Measurements from ENCODE around the gene KIR3DL2.
"Not testable (repeated sequence)": the region's sequence is repeated elsewhere in the genome, so short reads cannot be mapped to it uniquely, and the experiment has no call there.

KIR3DL2 gene

DNA sequence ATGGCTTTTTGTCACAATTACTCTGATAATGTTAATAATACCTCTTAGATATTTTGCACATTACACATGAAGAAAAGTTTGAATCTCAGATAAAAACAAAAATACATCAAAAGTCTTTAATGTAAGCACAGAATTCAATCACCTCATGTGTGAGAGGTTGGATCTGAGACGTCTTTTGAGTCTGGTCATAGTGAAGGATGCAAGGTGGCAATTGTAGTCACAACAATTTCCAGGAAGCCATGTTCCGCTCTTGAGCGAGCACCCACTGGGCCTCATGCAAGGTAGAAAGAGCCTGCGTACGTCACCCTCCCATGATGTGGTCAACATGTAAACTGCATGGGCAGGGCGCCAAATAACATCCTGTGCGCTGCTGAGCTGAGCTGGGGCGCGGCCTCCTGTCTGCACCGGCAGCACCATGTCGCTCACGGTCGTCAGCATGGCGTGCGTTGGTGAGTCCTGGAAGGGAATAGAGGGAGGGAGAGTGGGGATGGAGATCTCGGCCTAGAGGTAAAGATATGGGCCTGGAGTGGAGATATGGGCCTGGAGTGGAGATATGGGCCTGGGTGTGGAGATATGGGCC lies at the start of gene KIR3DL2:
TSS of gene KIR3DL2 (plus strand) at position 383 of the 580 bp plus-strand sequence. CDS start at position 416, 33 bp downstream.
- not testable (repeated sequence) for DNase-seq

DNA sequence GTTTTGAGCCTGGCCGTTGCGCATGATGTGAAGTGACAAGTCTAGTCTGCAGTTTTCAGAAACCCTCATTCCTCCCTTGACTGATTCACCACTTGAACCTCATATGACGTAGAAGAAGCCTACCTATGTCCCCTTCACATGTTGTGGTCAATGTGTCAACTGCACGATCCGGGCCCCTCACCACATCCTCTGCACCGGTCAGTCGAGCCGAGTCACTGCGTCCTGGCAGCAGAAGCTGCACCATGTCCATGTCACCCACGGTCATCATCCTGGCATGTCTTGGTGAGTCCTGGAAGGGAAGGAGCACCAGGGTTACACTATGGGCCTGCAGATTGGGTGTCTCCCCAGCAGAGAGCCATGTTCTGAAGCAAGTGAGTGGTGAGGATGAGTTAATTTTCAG lies 46.8 kb upstream of the KIR3DL2 start, which contains the start of gene KIR2DL4:
TSS of gene KIR2DL4 (plus strand) at position 201 of the 400 bp plus-strand sequence. CDS start at position 243, 42 bp downstream.
- no peak for DNase-seq

DNA sequence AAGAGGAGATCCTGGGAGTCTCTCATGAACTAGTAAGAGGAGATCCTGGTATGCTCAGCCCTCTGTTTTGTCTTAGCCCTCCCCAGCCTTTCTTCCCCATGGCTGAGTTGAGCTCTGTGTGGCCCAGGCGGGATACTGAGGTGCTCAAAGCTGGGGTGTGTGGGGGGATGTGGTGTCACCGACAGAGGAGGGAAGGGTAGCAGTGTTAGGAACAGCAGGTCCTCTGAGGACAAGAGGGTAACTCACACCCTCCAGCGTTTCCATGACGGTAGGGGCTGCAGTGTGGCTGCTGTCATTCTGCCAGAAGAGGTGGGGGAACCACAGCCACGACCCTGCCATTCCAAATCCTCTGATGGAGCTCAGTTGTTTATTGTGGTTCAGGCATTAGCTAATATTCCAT lies 46.1 kb upstream of the KIR3DL2 start:
- DNase-seq: no peak

DNA sequence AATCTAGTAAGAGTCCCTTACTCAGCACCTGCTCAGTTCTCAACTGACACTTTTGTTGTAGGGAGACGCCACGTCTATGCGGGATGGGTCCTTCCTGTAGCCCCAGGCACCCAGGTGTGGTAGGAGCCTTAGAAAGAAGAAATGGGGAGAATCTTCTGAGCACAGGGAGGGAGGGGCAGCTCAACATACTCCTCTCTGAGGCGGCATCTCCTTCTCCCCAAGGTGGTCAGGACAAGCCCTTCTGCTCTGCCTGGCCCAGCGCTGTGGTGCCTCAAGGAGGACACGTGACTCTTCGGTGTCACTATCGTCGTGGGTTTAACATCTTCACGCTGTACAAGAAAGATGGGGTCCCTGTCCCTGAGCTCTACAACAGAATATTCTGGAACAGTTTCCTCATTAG lies 45.7 kb upstream of the KIR3DL2 start:
- no peak for DNase-seq

DNA sequence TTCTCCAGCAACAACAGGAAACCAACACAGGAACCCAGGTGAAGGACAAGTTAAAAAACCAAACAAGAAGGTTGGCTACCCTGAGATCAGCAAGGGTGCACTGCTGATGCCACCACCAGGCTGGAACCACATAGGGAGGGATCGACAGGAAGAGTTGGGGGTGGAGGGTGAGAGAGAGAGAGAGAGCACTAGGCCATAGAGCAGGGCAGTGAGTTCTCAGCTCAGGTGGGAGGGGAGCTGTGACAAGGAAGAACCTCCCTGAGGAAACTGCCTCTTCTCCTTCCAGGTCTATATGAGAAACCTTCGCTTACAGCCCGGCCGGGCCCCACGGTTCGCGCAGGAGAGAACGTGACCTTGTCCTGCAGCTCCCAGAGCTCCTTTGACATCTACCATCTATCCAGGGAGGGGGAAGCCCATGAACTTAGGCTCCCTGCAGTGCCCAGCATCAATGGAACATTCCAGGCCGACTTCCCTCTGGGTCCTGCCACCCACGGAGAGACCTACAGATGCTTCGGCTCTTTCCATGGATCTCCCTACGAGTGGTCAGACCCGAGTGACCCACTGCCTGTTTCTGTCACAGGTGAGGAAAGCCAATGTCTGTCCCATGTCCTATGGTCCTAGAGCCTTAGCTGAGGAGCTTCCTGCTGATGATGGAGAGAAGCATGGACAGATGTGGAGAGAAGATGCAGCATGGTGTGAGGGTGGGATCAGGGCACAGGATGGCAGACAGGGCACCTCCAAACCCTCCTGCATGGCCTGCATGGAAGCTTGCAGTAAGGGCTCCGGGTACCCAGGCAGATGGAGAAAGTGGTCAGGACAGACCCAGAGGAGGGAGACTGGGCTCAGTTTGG lies 44.4 kb upstream of the KIR3DL2 start:
- no peak for DNase-seq

DNA sequence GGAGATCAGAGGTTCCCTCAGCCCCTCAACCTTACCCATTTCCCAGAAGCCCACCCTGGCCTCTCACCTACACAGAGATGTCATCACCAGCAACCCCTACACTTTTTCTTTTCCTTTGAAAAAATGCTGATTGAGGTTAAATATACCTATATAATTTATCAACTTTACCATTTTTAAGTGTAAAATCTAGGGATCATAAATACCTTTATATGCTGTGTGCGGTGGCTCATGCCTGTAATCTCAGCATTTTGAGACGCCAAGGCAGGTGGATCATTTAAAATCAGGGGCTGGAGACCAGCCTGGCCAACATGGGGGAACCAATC lies 43.8 kb upstream of the KIR3DL2 start:
- DNase-seq: no peak

DNA sequence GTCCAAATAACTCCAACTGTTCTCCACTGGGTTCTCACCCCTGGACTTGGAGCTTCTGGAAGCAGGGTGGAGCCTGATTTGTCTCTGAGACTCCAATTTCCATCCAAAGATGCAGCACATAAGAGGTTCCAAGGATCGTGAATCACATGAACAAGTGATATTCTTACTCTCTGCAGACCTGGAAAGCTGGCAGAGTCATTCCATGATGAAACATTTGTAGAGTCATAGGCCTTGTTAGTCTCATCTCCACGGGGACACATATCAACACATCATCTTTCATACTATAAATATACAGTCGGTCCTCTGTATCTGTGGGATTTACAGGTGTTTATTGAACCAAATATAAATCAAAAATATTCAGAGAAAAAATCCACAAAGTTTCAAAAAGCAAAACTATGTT lies 35.7 kb upstream of the KIR3DL2 start:
- DNase-seq: not testable (repeated sequence)

DNA sequence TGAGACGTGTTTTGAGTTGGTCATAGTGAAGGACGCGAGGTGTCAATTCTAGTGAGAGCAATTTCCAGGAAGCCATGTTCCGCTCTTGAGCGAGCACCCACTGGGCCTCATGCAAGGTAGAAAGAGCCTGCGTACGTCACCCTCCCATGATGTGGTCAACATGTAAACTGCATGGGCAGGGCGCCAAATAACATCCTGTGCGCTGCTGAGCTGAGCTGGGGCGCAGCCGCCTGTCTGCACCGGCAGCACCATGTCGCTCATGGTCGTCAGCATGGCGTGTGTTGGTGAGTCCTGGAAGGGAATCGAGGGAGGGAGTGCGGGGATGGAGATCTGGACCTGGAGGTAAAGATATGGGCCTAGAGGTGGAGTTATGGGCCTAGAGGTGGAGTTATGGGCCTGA lies 34.0 kb upstream of the KIR3DL2 start, which contains the start of gene KIR3DL1:
TSS of gene KIR3DL1 (plus strand) at position 218 of the 400 bp plus-strand sequence.
- not testable (repeated sequence) for DNase-seq

DNA sequence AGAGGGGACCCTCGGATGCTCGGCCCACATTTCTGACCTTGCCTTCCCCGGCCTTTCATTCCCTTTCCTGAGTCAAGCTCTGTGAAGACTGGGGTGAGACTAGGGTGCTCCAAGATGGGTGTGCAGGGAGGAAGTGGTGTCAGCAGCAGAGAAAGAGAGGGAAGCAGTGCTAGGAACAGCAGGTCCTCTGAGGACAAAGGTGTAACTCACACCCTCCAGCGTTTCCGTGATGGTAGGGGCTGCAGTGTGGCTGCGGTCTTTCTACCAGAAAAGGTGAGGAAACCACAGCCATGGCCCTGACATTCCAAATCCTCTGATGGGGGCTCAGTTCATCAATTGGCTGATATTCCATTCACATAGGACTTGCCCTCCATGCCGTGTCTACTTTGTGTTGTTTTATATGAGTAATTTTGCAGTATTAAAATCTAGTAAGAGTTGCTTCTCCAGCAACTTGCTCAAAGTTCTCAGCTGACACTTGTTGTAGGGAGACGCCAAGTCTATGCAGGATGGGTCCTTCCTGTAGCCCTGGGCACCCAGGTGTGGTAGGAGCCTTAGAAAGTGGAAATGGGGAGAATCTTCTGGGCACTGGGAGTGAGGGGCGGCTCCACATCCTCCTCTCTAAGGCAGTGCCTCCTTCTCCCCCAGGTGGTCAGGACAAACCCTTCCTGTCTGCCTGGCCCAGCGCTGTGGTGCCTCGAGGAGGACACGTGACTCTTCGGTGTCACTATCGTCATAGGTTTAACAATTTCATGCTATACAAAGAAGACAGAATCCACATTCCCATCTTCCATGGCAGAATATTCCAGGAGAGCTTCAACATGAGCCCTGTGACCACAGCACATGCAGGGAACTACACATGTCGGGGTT lies 32.3 kb upstream of the KIR3DL2 start:
- DNase-seq: no peak

DNA sequence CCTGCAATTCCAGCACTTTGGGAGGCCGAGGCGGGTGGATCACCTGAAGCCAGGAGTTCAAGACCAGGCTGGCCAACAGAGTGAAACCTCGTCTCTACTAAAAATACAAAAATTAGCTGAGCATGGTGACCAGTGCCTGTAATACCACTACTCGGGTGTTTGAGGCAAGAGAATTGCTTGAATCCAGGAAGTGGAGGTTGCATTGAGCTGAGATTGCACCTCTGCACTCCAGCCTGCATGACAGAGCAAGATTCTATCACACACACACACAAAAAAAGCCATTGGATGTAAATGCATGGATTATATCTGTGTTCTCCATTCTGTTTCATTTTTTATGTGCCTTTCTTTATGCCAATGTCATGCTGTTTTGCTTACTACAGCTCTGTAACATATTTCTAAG lies 25.8 kb upstream of the KIR3DL2 start:
- DNase-seq: not testable (repeated sequence)

DNA sequence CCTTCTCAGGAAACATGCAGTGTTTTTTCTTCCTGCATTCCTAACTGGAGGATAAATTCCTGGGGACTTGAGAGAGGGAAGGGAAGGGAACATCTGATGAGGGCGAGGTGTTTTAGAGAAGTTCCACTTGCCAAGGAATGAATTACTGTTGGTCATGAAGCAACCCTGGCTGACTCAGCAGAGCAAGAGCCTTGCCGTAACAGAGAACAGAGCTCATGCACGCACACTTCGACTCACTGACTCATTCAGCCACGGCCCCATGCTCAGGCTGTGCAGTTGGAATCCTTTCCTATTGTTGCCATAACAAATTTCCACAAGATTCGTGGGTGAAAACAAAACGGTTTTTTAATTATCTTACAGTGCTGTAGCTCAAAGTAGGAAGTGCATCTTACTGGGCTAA lies 24.9 kb upstream of the KIR3DL2 start:
- DNase-seq: not testable (repeated sequence)

DNA sequence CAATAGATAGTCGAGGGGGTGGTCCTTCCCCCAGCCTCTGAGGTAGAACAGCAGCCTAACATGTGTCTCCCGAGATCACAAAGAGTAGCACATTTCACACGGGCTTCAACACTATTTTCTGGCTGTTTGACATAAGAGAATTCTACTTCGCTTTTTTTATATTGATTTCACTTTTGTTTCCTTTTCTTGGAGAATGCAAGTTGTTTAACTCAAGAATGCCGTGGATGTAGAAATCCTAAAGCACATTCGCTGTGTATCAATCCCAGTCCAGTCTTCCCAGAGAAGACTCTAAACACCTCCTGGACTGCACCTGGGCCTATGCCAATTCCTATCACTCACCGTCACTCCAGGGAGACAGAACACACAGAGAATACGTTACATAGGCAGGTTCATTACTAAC lies 22.2 kb upstream of the KIR3DL2 start:
- DNase-seq: not testable (repeated sequence)

DNA sequence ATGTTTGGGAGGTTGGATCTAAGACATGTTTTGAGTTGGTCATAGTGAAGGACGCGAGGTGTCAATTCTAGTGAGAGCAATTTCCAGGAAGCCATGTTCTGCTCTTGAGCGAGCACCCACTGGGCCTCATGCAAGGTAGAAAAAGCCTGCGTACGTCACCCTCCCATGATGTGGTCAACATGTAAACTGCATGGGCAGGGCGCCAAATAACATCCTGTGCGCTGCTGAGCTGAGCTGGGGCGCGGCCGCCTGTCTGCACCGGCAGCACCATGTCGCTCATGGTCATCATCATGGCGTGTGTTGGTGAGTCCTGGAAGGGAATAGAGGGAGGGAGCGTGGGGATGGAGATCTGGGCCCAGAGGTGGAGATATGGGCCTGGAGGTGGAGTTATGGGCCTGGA lies 17.7 kb upstream of the KIR3DL2 start, which contains the start of gene KIR2DS4:
TSS of gene KIR2DS4 (plus strand) at position 181 of the 400 bp plus-strand sequence.
- not testable (repeated sequence) for DNase-seq

DNA sequence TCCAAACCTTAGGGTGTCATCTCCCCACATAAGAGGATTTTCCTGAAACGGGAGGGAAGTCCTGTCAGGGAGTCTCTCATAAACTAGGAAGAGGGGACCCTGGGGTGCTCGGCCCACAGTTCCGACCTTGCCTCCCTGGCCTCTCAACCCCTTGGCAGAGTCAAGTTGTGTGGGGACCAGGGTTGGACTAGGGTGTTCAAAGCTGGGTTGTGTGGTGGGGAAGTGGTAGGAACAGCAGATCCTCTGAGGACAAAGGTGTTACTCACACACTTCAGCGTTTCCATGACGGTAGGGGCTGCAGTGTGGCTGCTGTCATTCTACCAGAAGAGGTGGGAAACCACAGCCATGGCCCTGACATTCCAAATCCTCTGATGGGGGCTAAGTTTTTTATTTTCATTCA lies 15.1 kb upstream of the KIR3DL2 start:
- DNase-seq: not testable (repeated sequence)

DNA sequence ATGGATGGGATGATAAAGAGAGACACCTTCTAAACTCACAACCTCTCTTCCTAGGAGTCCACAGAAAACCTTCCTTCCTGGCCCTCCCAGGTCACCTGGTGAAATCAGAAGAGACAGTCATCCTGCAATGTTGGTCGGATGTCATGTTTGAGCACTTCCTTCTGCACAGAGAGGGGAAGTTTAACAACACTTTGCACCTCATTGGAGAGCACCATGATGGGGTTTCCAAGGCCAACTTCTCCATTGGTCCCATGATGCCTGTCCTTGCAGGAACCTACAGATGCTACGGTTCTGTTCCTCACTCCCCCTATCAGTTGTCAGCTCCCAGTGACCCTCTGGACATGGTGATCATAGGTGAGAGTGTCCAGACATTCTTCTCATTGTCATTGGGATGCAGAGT lies 12.7 kb upstream of the KIR3DL2 start:
- DNase-seq: not testable (repeated sequence)

DNA sequence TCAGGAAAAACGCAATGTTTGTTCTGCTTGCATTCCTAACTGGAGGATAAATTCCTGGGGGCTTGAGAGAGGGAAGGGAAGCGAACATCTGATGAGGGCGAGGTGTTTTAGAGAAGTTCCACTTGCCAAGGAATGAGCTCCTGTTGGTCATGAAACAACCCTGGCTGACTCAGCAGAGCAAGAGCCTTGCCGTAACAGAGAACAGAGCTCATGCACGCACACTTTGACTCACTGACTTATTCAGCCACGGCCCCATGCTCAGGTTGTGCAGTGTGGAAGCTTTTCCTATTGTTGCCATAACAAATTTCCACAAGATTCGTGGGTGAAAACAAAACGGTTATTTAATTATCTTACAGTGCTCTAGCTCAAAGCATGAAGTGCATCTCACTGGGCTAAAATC lies 7.1 kb upstream of the KIR3DL2 start:
- not testable (repeated sequence) for DNase-seq

DNA sequence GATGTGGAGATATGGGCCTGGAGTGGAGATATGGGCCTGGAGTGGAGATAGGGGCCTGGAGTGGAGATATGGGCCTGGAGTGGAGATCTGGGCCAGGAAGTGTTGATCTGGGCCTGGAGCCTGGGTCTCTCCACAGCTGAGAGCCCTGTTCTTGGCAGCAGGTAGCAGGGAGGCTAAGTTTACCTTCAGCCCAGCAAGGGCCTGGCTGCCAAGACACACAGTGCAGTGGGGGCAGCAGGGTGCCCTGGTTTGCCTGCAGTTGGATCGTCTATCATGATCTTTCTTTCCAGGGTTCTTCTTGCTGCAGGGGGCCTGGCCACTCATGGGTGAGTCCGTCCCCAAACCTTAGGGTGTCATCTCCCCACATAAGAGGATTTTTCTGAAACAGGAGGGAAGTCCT lies 687 bp downstream of the KIR3DL2 start:
- DNase-seq: no peak

DNA sequence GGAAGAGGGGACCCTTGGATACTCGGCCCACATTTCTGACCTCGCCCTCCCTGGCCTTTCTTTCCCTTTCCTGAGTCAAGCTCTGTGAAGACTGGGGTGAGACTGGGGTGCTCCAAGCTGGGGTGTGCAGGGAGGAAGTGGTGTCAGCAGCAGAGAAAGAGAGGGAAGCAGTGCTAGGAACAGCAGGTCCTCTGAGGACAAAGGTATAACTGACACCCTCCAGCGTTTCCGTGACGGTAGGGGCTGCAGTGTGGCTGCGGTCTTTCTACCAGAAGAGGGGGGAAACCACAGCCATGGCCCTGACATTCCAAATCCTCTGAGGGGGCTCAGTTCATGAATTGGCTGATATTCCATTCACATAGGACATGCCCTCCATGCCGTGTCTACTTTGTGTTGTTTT lies 1.1 kb downstream of the KIR3DL2 start:
- DNase-seq: no peak

DNA sequence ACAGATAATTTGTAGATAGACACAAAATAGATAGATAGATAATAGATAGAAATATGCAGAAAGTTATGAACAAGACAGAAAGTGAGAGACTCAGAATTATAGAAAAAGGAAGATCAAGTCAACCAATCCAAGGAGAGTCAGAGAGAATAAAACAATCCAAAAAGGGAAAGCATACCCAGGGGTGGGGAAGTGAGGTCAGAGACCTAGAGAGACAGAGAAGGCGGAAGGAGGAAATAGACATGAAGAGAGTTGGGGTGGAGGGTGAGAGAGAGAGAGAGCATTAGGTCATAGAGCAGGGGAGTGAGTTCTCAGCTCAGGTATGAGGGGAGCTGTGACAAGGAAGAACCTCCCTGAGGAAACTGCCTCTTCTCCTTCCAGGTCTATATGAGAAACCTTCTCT lies 5.0 kb downstream of the KIR3DL2 start:
- DNase-seq: not testable (repeated sequence)

DNA sequence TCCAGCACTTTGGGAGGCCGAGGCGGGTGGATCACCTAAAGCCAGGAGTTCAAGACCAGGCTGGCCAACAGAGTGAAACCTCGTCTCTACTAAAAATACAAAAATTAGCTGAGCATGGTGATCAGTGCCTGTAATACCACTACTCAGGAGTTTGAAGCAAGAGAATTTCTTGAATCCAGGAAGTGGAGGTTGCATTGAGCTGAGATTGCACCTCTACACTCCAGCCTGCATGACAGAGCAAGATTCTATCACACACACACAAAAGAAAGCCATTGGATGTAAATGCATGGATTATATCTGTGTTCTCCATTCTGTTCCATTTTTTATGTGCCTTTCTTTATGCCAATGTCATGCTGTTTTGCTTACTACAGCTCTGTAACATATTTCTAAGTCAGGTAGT lies 8.2 kb downstream of the KIR3DL2 start:
- not testable (repeated sequence) for DNase-seq

DNA sequence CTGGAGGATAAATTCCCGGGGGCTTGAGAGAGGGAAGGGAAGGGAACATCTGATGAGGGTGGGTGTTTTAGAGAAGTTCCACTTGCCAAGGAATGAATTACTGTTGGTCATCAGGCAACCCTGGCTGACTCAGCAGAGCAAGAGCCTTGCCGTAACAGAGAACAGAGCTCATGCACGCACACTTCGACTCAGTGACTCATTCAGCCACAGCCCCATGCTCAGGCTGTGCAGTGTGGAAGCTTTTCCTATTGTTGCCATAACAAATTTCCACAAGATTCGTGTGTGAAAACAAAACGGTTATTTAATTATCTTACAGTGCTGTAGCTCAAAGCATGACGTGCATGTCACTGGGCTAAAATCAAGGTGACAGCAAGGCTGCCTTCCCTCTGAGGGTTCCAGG lies 9.2 kb downstream of the KIR3DL2 start:
- DNase-seq: not testable (repeated sequence)

DNA sequence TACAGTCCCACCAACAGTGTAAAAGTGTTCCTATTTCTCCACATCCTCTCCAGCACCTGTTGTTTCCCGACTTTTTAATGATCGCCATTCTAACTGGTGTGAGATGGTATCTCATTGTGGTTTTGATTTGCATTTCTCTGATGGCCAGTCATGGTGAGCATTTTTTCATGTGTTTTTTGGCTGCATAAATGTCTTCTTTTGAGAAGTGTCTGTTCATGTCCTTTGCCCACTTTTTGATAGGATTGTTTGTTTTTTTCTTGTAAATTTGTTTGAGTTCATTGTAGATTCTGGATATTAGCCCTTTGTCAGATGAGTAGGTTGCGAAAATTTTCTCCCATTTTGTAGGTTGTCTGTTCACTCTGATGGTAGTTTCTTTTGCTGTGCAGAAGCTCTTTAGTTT lies 13.2 kb downstream of the KIR3DL2 start:
- DNase-seq: not testable (repeated sequence)

DNA sequence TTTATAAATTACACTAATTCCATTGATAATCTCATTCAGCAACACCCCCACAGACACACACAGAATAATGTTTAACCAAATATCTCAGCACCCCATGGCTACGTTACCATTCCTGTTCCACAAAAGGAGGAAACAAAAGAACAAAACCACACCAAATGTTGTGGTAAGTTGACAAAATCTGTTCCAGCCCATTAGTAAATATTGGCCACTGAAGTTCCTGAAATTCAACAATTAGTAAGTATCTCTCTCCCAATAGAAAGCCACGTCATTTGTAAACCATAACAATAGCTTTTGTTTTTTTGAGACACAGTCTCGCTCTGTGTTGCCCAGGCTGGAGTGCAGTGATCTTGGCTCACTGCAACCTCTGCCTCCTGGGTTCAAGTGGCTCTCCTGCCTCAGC lies 21.5 kb downstream of the KIR3DL2 start:
- no peak for DNase-seq

All from NCI-H1417 treated with DMSO at 0.1 percent for 48 hours (cell line).